Activated CD4-positive, alpha-beta T cell treated with anti-CD3 and anti-CD28 coated beads, Interleukin-10, Interleukin-2, amounts not matched to agents 100 ng/mL and 50 ng/mL, durations not matched to agents 16 hours and 8 hours (primary cell): Measurements from ENCODE around the gene KRTDAP.

Experiments used
- DNase-seq: peaks from one replicate; pipeline ENCODE4 v3.0.0-alpha.2; 2020

The KRTDAP gene

DNA sequence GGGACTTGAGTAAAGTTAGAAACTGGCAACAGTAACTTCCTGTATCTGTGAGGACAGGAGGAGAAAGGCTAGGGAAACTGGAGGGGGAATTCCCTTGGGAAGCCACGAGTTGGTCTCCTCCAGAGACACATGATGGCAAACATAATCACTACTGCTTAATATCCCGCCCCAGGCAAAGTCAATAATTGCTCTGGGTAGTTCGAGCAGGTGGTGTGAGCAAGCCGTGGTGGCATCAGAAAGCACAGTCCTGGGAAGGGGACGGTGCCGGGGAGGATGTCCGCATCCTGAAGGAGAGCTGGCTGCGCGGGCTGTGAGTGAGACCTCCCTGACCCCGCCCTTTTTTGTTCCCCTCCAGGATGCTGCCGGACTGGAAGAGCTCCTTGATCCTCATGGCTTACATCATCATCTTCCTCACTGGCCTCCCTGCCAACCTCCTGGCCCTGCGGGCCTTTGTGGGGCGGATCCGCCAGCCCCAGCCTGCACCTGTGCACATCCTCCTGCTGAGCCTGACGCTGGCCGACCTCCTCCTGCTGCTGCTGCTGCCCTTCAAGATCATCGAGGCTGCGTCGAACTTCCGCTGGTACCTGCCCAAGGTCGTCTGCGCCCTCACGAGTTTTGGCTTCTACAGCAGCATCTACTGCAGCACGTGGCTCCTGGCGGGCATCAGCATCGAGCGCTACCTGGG lies 40.8 kb downstream of the KRTDAP start:
- no peak for DNase-seq

DNA sequence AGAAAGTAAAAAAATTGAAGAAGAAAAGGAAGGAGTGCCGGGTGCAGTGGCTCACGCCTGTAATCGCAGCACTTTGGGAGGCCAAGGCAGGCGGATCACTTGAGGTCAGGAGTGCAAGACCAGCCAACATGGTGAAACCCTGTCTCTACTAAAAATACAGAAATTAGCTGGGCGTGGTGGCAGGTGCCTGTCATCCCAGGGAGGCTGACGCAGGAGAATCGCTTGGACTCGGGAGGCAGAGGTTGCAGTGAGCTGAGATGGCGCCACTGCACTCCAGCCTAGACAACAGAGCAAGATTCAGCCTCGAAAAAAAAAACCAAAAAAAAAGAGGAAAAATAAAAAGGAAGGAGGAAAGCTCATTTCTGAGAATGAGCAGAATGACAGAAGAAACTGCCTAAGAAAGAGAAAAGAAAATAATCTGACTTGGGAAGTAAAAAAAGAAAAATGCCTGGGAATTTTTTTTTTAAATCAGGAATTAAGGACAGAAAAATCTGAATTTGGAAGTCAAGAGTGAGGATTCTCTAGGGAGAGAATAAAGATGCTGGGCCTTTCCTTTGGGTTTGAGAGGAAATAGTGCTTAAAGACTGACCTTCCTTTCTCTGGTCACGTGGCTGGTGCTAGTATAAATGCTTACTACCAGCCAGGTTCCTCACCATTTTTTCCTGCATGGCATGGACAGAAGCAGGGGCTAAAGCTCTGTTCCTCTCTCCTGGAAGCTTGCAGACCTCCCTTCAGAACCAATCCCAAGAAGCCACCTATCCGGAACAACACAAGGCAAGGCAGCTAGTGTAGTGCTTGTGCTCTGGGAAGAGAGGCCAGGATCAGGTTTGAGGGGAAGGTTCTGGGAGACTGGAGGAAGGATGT lies 42.4 kb downstream of the KRTDAP start, which contains the start of gene FFAR2:
Gene FFAR2 (plus strand): TSS at position 652 of the 864 bp plus-strand sequence. CDS start 1,458 bp downstream, outside the sequence.
- DNase-seq = no peak

DNA sequence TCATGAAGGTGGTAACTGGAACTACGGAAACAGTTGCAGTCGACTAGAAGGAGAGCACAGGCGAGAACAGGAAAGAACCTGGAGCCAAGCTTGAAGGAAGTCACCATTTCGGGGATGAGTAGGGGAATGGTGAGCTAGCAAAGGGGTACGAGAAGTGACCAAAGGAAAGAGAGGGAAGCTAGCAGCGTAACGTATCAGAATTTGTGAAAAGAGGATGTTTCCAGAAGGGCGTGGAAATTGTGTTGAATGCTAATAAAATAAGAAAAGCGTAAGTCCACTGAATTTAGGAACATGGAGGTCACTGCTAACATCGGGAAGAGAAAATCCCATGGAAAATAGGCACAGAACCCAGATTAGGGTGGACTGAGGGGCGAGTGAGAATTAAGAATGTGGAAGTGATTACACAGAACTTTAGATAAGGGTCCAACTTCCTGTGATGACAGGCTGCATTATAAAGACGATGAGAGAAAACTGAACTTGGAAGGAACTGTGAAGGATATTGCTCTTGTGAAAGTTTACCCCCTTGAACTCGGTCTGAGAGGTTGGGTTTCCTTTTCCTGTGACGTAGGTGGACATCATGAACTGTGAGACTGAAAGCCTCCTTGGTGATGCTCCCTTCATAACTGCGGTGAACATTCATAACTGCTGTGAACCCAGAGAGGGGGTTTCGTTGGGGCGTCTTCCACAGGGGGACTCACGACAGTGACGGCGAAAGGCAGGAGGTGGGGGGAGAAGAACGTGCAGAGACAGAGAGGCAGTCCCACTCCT lies 44.3 kb downstream of the KRTDAP start:
- peak; percentile 49 for DNase-seq

DNA sequence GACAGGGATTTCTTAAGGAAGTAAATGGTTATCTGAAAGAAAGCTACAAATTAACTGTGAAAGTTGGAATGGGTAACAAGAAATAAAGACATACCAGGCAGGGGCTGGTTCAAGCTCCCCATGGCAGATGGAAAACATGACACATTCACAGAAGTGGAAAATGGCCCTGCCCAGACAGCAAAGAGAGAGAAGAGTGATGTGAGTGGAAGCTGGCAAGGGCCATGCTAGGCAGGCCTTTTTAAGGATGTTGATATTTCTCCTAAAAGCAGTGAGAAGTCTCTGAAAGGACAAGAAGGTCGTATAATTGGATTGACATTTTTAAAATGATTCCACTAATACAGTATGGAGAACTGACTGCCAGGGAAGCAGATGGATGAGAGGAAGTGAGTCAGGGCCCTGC lies 45.5 kb downstream of the KRTDAP start:
- DNase-seq = no peak

DNA sequence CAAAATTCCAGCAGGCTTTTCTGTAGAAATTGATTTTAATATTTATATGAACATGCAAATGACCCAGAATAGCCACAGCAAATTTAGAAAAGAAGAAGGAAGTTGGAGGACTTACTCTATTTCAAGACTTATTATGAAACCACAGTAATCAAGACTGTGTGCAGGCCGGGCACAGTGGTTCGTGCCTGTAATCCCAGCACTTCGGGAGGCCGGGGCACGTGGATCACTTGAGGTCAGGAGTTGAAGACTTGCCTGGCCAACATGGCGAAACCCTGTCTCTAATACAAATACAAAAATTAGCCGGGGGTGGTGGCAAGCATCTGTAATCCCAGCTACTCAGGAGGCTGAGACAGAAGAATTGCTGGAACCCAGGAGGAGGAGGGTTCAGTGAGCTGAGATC lies 48.2 kb downstream of the KRTDAP start:
- DNase-seq = no peak

DNA sequence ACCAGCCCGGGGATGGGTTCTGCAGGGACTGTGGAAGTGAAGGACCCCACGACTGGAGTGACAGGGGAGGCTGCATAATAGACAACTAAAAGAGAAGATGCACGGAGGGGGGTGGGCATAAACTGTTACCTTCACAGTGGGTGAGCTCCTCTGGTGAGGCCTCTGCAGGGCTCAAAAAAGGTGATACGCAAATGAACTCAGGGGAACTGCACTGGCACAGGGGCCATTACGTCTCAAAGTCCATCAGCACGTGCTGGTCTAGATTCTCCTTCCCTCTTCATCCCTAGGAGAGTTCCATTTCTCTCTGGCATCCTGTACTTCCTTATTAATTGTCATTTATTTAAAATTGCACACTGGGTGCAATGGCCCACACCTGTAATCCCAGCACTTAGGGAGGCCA lies 50.3 kb downstream of the KRTDAP start:
- DNase-seq = no peak

DNA sequence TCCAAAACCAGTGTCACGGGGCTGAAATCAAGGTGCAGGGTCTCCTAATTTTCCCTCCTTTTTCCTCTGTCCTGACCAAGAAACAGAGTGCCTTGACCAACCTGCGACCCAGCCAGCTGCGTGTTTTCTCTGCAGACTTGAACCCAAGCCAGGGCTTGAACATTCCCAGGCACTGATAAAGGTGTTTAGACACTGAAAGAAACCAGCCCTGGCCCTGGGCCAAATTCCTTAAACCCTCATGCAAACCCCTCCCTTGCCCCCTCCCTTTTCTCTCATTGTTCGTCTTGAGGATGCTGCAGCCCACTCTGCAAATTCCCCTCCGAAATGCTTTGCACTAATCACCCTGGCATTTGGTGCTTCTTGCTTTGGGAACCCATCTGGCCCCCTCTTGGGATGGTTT lies 51.7 kb downstream of the KRTDAP start:
- DNase-seq = no peak

DNA sequence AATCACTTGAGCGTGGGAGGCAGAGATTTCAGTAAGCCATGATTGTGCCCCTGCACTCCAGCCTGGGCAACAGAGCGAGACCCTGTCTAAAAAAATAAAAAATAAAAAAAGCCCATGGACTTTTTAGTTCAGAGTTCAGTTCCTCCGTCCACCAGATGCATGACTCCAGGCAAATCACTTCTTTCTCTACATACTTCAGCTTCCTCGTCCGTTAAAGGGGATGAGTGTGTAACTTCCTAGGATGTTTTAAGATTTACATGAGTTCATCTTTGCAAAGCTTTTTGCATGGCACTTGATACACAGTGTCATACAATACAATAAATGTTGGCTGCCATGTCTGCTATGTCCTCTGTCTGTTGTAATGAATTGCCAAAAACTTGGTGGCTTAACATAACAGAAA lies 52.2 kb downstream of the KRTDAP start:
- DNase-seq = no peak

DNA sequence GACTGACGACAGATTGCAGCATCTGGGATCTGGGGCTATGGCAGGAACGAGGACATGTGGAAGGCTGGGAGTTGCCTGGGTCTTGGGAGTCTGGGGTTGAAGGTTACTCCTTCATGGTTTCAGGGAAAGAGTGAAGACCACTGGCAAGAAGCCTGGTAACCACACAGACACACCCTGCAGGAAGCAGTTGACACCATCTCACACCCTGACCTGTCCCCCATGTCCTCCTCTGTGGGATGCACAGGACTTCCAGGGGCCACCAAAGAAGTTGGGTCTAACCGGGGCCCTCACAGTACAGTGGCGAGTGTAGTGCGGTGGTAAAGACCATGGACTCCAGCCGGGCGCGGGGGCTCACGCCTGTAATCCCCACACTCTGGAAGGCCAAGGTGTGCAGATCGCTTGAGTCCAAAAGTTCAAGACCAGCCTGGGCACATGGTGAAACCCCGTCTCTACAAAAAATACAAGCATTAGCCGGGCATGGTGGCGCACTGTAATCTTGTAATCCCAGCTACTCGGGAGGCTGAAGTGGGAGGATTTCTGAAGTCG lies 52.8 kb downstream of the KRTDAP start:
- DNase-seq = no peak
